Measurements from ENCODE around the gene TCEAL4. TPM values are rescaled to one million over a fixed set of nuclear protein-coding genes. Genes with fewer than 3 reads are reported as not detected.

The TCEAL4 gene
- total RNA-seq, 1 donor from 2014 or later: 95.5 TPM

- Mint-ChIP-seq H3K4me3 (ENCODE audit: unreplicated experiment) (no peak overlapping the region), H3K9me3 (ENCODE audit: unreplicated experiment) (no peaks in the 10 kb centered on the region), H3K4me1 (ENCODE audit: unreplicated experiment) (no peaks in the 10 kb centered on the region), H3K36me3 (ENCODE audit: low read depth, unreplicated experiment) (no peaks in the 10 kb centered on the region), H3K27me3 (ENCODE audit: unreplicated experiment) (peaks cover 2% of the 10 kb centered on the region), H3K27ac (ENCODE audit: unreplicated experiment) (no peak overlapping the region)
- TF ChIP-seq, protein P1, sequence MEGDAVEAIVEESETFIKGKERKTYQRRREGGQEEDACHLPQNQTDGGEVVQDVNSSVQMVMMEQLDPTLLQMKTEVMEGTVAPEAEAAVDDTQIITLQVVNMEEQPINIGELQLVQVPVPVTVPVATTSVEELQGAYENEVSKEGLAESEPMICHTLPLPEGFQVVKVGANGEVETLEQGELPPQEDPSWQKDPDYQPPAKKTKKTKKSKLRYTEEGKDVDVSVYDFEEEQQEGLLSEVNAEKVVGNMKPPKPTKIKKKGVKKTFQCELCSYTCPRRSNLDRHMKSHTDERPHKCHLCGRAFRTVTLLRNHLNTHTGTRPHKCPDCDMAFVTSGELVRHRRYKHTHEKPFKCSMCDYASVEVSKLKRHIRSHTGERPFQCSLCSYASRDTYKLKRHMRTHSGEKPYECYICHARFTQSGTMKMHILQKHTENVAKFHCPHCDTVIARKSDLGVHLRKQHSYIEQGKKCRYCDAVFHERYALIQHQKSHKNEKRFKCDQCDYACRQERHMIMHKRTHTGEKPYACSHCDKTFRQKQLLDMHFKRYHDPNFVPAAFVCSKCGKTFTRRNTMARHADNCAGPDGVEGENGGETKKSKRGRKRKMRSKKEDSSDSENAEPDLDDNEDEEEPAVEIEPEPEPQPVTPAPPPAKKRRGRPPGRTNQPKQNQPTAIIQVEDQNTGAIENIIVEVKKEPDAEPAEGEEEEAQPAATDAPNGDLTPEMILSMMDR (IDR thresholded peaks at IDR 0.05; ENCODE audit: unreplicated experiment): no peak
- no peak for DNase-seq (ENCODE audit: low spot score)
These were observed 46.6 kb upstream of the TCEAL4 start for GRCh38 chrX:103538728-103539127.

GRCh38 chrX:103539695-103540094 lies 45.6 kb upstream of the TCEAL4 start:
- H3K36me3 Mint-ChIP-seq (ENCODE audit: low read depth, unreplicated experiment): no peaks in the 10 kb centered on the region
- H3K27ac Mint-ChIP-seq (ENCODE audit: unreplicated experiment): no peak overlapping the region
- no peak overlapping the region for H3K4me3 Mint-ChIP-seq (ENCODE audit: unreplicated experiment)
- H3K27me3 Mint-ChIP-seq (ENCODE audit: unreplicated experiment): no peaks in the 10 kb centered on the region
- no peaks in the 10 kb centered on the region for H3K4me1 Mint-ChIP-seq (ENCODE audit: unreplicated experiment)
- no peak for DNase-seq (ENCODE audit: low spot score)
- H3K9me3 Mint-ChIP-seq (ENCODE audit: unreplicated experiment): no peaks in the 10 kb centered on the region
- TF ChIP-seq, protein P1 (IDR thresholded peaks at IDR 0.05; ENCODE audit: unreplicated experiment): no peak

DNA sequence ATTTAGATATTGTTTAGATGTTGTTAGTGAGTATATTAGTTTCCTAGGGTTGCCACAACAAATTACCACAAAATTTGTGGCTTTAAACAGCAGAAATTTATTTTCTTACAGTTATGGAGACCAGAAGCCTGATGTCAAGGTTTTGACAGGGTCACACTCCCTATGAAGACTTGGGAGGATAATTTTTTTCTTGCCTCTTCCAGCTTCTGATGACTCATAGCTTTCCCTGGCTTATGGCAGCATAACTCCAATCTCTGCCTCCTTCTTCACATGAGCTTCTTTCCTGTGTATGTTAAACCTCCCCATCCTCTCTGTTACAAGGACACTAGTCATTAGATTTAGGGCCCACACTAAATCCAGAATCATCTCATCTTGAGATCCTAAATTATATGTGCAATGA lies 45.2 kb upstream of the TCEAL4 start:
- Mint-ChIP-seq H3K4me1 (ENCODE audit: unreplicated experiment) (no peaks in the 10 kb centered on the region), H3K4me3 (ENCODE audit: unreplicated experiment) (no peak overlapping the region), H3K9me3 (ENCODE audit: unreplicated experiment) (no peaks in the 10 kb centered on the region), H3K27me3 (ENCODE audit: unreplicated experiment) (no peaks in the 10 kb centered on the region), H3K27ac (ENCODE audit: unreplicated experiment) (no peak overlapping the region), H3K36me3 (ENCODE audit: low read depth, unreplicated experiment) (no peaks in the 10 kb centered on the region)
- TF ChIP-seq, protein P1 (IDR thresholded peaks at IDR 0.05; ENCODE audit: unreplicated experiment): no peak
- DNase-seq (ENCODE audit: low spot score): no peak

GRCh38 chrX:103549916-103550315 lies 35.4 kb upstream of the TCEAL4 start:
- H3K4me1 Mint-ChIP-seq (ENCODE audit: unreplicated experiment): no peaks in the 10 kb centered on the region
- no peaks in the 10 kb centered on the region for H3K36me3 Mint-ChIP-seq (ENCODE audit: low read depth, unreplicated experiment)
- no peaks in the 10 kb centered on the region for H3K9me3 Mint-ChIP-seq (ENCODE audit: unreplicated experiment)
- TF ChIP-seq, protein P1 (IDR thresholded peaks at IDR 0.05; ENCODE audit: unreplicated experiment): no peak
- no peak for DNase-seq (ENCODE audit: low spot score)
- H3K27ac Mint-ChIP-seq (ENCODE audit: unreplicated experiment): no peak overlapping the region
- H3K27me3 Mint-ChIP-seq (ENCODE audit: unreplicated experiment): peaks cover 1% of the 10 kb centered on the region
- H3K4me3 Mint-ChIP-seq (ENCODE audit: unreplicated experiment): no peak overlapping the region

DNA sequence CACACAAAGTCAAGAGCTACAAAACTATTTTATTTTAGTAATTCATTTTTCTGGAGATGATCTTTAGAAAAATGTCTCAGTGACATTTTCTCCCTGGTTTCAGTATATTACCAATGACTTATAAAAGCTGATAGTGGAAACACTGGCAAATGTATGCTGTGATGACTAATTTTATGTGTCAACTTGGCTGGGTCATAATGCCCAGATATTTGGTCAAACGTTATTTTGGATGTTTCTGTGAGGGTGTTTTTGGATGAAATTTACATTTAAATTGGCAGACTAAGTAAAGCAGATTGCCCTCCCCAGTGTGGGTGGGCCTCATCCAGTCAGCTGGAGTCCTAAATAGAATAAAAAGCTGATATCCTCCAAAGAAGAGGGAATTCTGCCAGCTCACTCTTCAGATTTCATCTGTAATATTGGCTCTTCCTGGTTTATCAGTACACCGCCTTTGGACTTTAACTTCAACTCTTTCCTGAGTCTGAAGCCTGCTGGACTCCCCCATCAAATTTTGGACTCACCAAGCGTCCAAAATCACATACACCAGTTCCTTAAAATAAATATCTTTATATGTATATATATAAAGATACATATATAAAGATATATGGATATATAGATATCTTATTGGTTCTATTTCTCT lies 34.8 kb upstream of the TCEAL4 start:
- Mint-ChIP-seq H3K4me3 (ENCODE audit: unreplicated experiment) (no peak overlapping the region), H3K9me3 (ENCODE audit: unreplicated experiment) (no peaks in the 10 kb centered on the region), H3K4me1 (ENCODE audit: unreplicated experiment) (no peaks in the 10 kb centered on the region), H3K27ac (ENCODE audit: unreplicated experiment) (no peak overlapping the region), H3K27me3 (ENCODE audit: unreplicated experiment) (peaks cover 1% of the 10 kb centered on the region), H3K36me3 (ENCODE audit: low read depth, unreplicated experiment) (no peaks in the 10 kb centered on the region)
- no peak for DNase-seq (ENCODE audit: low spot score)
- TF ChIP-seq, protein P1 (IDR thresholded peaks at IDR 0.05; ENCODE audit: unreplicated experiment): no peak

Measured in endothelial cell (in vitro differentiated cells).